ENCODE data around the gene BANK1. TPM values are rescaled to one million over a fixed set of nuclear protein-coding genes. Genes with fewer than 3 reads are reported as not detected.

Gene BANK1
- total and polyA plus RNA-seq, 2 of the 8 experiments (the other 6 are each of a cell fraction or from before 2014, with no cell fraction given): 0.59 to 0.93 TPM

DNA sequence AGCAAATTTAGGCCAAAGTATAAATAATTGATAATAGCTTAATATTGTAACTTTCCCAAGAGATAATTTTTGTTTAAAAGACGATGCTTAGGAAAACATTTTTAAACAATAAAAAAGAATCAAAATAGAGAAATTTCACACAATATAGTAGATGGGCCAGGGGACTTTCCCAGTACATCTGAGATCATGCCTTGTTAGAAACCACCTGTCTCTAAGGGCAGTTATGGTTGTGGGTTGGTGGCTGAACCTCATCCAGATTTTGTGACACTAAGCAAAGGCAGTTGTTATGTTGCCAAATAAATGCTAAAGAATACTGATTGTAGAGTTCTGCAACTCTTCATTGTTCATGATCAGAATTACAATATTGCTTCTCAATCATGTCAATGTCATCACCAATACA is 270.6 kb downstream of the BANK1 start:
- Histone ChIP-seq H3K4me1 (replicated peaks in 1 of 4; ENCODE audit: control insufficient read depth in 3 of 4, insufficient read depth in 4 of 4, low read length in 3 of 4) (no peaks in the 10 kb centered on the region), H3K18ac (ENCODE audit: extremely low read depth, low read length) (no peak overlapping the region), H3K23ac (ENCODE audit: insufficient read length) (no peak overlapping the region), H2BK5ac (ENCODE audit: low read depth, low read length) (no peak overlapping the region), H3K79me2 (ENCODE audit: control insufficient read depth in 1 of 2, insufficient read depth in 2 of 2, low read length in 2 of 2) (no peaks in the 10 kb centered on the region), H3K27ac (ENCODE audit: low read depth, low read length) (no peak overlapping the region), H3K36me3 (ENCODE audit: control insufficient read depth in 2 of 4, insufficient read depth in 4 of 4, low read length in 3 of 4) (no peaks in the 10 kb centered on the region), H2BK20ac (ENCODE audit: low read length) (no peak overlapping the region), H3K4ac (replicated peaks; ENCODE audit: insufficient read length, low read depth, low read length) (no peak overlapping the region), H3K4me3 (ENCODE audit: extremely low read depth in 1 of 4, insufficient read depth in 2 of 4, low read depth in 3 of 4, low read length in 4 of 4) (no peak overlapping the region), H3K27me3 (replicated peaks in 1 of 4; ENCODE audit: control insufficient read depth in 3 of 4, extremely low read depth in 1 of 4, insufficient read depth in 3 of 4, low read length in 3 of 4) (no peaks in the 10 kb centered on the region; a peak in 1 of 7 replicates), H3K14ac (ENCODE audit: insufficient read length) (no peak overlapping the region), H3K9me3 (ENCODE audit: insufficient read depth in 2 of 2, low read depth in 1 of 2, low read length in 1 of 2) (no peaks in the 10 kb centered on the region), H2AFZ (ENCODE audit: low read length) (no peak overlapping the region), H3K56ac (replicated peaks; ENCODE audit: insufficient read length, low read depth, low read length) (no peak overlapping the region), H3K79me1 (ENCODE audit: low read depth, low read length) (no peaks in the 10 kb centered on the region), H3K4me2 (ENCODE audit: insufficient read depth in 1 of 2, low read depth in 2 of 2, low read length in 2 of 2) (no peak overlapping the region), H2BK120ac (replicated peaks; ENCODE audit: low read depth, low read length) (no peak overlapping the region), H2BK15ac (ENCODE audit: low read length) (no peak overlapping the region), H4K91ac (replicated peaks; ENCODE audit: insufficient read length, low read length) (no peak overlapping the region), H4K8ac (ENCODE audit: extremely low read depth, insufficient read depth, low read length) (no peak overlapping the region), H4K5ac (ENCODE audit: insufficient read length, low read depth, low read length) (no peak overlapping the region), H2BK12ac (ENCODE audit: low read depth, low read length) (no peak overlapping the region), H2AK5ac (ENCODE audit: low read depth, low read length) (no peak overlapping the region), H3K23me2 (ENCODE audit: low read depth, low read length) (no peaks in the 10 kb centered on the region; the same call in none of the 2 replicates), H3K9ac (replicated peaks in 1 of 4; ENCODE audit: extremely low read depth in 1 of 4, low read depth in 3 of 4, low read length in 3 of 4) (no peak overlapping the region), H4K20me1 (replicated peaks in 1 of 2; ENCODE audit: control insufficient read depth in 1 of 2, insufficient read depth in 2 of 2, low read length in 2 of 2) (no peaks in the 10 kb centered on the region)
- 100% methylated on average over 1 of the region's 1 CpG; no CpG with 5 or more reads in 1 of the 2 experiments for WGBS, 2 experiments (ENCODE audit: extremely low coverage in 1 of 2, insufficient coverage in 1 of 2, insufficient read length in 1 of 2, insufficient replicate concordance in 2 of 2, low coverage in 1 of 2, low lambda C conversion rate in 2 of 2, missing lambda C conversion rate in 1 of 2)
- DNase-seq (ENCODE audit: low read depth in 1 of 2, low spot score in 2 of 2): no peak
- CTCF ChIA-PET (ENCODE audit: partially characterized antibody): no interaction called here
- FAIRE-seq: no peak
- POLR2A ChIA-PET (ENCODE audit: partially characterized antibody): no interaction called here
- TF ChIP-seq NANOG (IDR thresholded peaks at IDR 0.05; ENCODE audit: insufficient read depth, low read depth, low read length, poor library complexity, severe bottlenecking): no peak
- TF ChIP-seq RFX5 (IDR thresholded peaks at IDR 0.05; ENCODE audit: borderline replicate concordance, low read depth, low read length): no peak
- TF ChIP-seq SRF (IDR thresholded peaks at IDR 0.05; ENCODE audit: low read depth, low read length): no peak
- no peak for TF ChIP-seq KDM1A (IDR thresholded peaks at IDR 0.05; ENCODE audit: borderline replicate concordance, low read length)
- TF ChIP-seq, protein P1, sequence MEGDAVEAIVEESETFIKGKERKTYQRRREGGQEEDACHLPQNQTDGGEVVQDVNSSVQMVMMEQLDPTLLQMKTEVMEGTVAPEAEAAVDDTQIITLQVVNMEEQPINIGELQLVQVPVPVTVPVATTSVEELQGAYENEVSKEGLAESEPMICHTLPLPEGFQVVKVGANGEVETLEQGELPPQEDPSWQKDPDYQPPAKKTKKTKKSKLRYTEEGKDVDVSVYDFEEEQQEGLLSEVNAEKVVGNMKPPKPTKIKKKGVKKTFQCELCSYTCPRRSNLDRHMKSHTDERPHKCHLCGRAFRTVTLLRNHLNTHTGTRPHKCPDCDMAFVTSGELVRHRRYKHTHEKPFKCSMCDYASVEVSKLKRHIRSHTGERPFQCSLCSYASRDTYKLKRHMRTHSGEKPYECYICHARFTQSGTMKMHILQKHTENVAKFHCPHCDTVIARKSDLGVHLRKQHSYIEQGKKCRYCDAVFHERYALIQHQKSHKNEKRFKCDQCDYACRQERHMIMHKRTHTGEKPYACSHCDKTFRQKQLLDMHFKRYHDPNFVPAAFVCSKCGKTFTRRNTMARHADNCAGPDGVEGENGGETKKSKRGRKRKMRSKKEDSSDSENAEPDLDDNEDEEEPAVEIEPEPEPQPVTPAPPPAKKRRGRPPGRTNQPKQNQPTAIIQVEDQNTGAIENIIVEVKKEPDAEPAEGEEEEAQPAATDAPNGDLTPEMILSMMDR (IDR thresholded peaks at IDR 0.05; ENCODE audit: control extremely low read depth in 1 of 3, insufficient read depth in 1 of 3, low read depth in 1 of 3, low read length in 3 of 3): no peak
- no peak for TF ChIP-seq KDM4A (IDR thresholded peaks at IDR 0.05; ENCODE audit: low read depth, low read length, severe bottlenecking)
- TF ChIP-seq HDAC2 (IDR thresholded peaks at IDR 0.05; ENCODE audit: borderline replicate concordance in 1 of 2, low read depth in 2 of 2, low read length in 2 of 2): no peak
- no peak for TF ChIP-seq POLR2A (IDR thresholded peaks at IDR 0.05; ENCODE audit: control extremely low read depth in 1 of 2, low read depth in 2 of 2, low read length in 2 of 2)
- TF ChIP-seq RXRA (IDR thresholded peaks at IDR 0.05; ENCODE audit: insufficient read depth, low read depth, low read length): no peak
- no peak for TF ChIP-seq POLR2AphosphoS5 (IDR thresholded peaks at IDR 0.05; ENCODE audit: low read depth, low read length)
- TF ChIP-seq TCF12 (IDR thresholded peaks at IDR 0.05; ENCODE audit: low read depth, low read length): no peak
- TF ChIP-seq NRF1 (IDR thresholded peaks at IDR 0.05; ENCODE audit: low read depth, low read length): no peak
